GM12892 (cell line): ENCODE results near the gene DDR2.

Source experiments
- DNase-seq: peaks from one replicate; pipeline ENCODE4 v3.0.0; 2011; ENCODE audit not compliant: insufficient read length
- FAIRE-seq: peaks from 2 replicates; lab custom pipeline; 2011; peaks lifted over from hg19 to GRCh38; lab: Jason Lieb, UNC
- POLR2A ChIP-seq: IDR thresholded peaks from 2 replicates; pipeline ENCODE4 v1.6.1; 2011; ENCODE audit warnings: low read depth, low read length, control low read depth
- POLR2AphosphoS5 ChIP-seq: IDR thresholded peaks from 2 replicates; pipeline ENCODE4 v1.6.1; 2011; ENCODE audit warnings: low read depth, low read length, control low read depth
- TAF1 ChIP-seq: IDR thresholded peaks from 2 replicates; pipeline ENCODE4 v1.6.1; 2011; ENCODE audit warnings: low read depth, mild to moderate bottlenecking, control low read depth, low read length, borderline replicate concordance

The DDR2 gene

GRCh38 chr1:162823231-162823630, 191.0 kb downstream of the DDR2 start:
- DNase-seq, result no peak
- no peak for FAIRE-seq
- TF ChIP-seq TAF1, result no peak
- TF ChIP-seq POLR2AphosphoS5, result no peak
- no peak for TF ChIP-seq POLR2A

- TF ChIP-seq POLR2AphosphoS5 (no peak), POLR2A (no peak), TAF1 (no peak)
- FAIRE-seq, result no peak
- DNase-seq, result no peak
Measured at GRCh38 chr1:162823771-162824525, 191.7 kb downstream of the DDR2 start.

- FAIRE-seq (no peak), DNase-seq (no peak)
- TF ChIP-seq TAF1 (no peak), POLR2AphosphoS5 (no peak), POLR2A (no peak)
Measured at GRCh38 chr1:162829268-162829667, 197.0 kb downstream of the DDR2 start.

- no peak for DNase-seq
Measured at GRCh38 chr1:162832470-162832869, 200.2 kb downstream of the DDR2 start.

GRCh38 chr1:162835157-162835899, 203.1 kb downstream of the DDR2 start:
- DNase-seq, result peak; percentile 16
- TF ChIP-seq POLR2AphosphoS5, result no peak
- no peak for TF ChIP-seq POLR2A
- no peak for TF ChIP-seq TAF1
- FAIRE-seq, result peak; percentile 95

More at GRCh38 chr1:162832470-162832869, 200.2 kb downstream of the DDR2 start:
- no peak for TF ChIP-seq TAF1
- no peak for TF ChIP-seq POLR2A
- TF ChIP-seq POLR2AphosphoS5, result no peak
- FAIRE-seq, result no peak
